GM15510 (cell line): ENCODE measurements around the gene CAPZA1.

Experiments
- POLR2A ChIP-seq: IDR thresholded peaks from 3 replicates; pipeline ENCODE4 v1.6.1; 2011; ENCODE audit warnings: borderline replicate concordance; ENCODE audit not compliant: insufficient read length; ENCODE audit errors: extremely low read depth

CAPZA1 gene

DNA sequence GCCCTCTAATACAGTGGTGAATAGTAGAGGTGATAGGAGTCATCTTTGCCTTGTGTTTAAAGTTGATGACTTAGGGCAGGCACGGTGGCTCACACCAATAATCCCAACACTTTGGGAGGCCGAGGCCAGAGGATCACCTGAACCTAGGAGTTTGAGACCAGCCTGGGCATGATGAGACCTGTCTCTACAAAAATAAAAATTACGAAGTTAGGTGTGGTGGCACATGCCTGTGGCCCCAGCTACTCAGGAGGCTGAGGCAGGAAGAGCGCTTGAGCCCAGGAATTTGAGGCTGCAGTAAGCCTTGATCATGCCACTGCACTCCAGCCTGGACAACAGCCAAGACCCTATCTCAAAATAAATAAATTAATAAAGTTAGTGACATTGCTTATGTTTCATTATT is 26.6 kb downstream of the CAPZA1 start:
- TF ChIP-seq POLR2A = no peak

DNA sequence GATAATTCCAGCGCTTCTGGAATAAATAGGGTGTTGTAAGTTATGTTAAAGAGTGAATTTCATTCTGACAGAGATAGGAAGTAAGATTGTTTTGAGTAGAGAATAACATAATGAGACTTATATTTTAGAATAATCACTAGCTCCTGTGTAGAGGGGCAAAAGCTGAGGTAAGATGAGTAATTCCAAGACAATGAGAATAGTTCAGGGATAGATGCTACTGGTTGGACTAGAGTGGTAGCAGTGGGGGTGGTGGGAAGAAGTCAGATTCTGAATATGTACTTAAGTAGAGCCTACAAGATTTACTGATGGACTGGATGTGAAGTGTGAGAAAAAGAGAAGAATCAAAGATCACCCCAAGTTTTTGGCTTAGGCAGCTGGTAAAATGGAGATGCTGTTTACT is 31.6 kb downstream of the CAPZA1 start:
- no peak for TF ChIP-seq POLR2A

DNA sequence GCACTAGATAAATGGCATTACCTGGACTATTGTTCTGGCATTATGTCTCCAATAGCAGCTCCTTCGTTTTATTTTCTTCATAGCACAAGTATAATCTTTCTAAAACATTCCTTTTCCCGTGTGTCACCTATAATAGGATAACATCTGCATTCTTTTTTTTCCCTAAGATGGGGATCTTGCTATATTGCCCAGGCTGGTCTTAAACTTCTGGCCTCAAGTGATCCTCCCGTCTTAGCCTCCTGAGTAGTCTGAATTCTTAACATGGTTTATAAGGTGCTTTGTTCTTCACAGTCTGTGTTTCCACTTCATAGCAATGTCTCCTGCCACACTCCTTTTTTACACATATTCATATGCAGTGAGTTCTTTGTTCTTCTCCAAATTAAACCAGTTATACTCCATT is 46.2 kb downstream of the CAPZA1 start:
- TF ChIP-seq POLR2A = no peak

DNA sequence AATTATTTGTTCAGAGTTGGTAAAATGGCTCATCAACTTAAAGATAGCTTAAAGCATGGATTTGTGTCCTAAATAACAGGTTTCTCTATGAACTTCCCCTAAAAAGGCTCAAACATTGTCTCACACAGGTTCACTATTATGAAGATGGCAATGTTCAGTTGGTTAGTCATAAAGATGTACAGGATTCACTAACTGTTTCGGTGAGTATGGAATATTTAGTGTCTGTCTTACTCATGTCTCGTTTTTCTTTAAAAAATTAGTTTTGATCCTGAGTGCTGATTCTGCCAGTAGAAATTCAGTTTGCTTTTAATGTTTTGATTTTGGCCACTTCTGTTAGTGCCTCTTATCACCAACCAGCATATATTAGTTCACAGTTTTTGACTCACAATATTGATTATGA is 47.3 kb downstream of the CAPZA1 start:
- no peak for TF ChIP-seq POLR2A

DNA sequence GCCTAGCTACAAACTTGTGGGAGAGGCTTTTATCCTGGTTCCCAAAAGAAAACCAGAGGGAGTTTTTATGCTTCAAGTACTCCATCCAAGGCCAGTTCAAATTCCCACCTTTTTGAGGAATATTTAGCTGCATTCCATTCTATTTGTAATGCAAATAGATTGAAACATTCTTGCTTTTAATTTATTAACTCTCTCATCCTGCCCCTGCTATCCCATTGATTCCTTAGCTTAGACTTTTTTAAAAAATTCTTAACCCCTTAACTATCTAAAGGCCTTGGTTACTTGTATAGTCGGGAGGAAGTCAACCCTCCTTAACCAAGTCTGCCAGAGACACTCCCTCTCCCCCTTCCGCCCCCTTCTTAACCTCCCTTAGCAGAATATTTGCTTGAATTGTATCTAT is 52.4 kb downstream of the CAPZA1 start:
- TF ChIP-seq POLR2A = no peak

DNA sequence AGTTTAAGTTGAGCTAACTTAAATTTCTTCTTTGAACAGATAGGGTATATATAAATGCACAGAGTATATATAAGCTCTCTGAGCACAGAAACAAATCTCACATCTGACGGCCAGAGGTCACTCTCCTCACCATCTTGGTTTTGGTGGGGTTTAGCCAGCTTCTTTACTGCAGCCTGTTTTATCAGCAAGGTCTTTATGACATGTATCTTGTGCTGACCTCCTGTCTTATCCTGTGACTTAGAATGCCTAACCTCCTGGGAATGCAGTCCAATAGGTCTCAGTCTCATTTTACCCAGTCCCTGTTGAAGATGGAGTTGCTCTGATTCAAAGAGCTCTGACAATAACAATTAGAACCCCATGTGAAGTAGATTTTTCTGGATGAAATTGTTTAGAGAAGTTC is 53.2 kb downstream of the CAPZA1 start:
- no peak for TF ChIP-seq POLR2A

DNA sequence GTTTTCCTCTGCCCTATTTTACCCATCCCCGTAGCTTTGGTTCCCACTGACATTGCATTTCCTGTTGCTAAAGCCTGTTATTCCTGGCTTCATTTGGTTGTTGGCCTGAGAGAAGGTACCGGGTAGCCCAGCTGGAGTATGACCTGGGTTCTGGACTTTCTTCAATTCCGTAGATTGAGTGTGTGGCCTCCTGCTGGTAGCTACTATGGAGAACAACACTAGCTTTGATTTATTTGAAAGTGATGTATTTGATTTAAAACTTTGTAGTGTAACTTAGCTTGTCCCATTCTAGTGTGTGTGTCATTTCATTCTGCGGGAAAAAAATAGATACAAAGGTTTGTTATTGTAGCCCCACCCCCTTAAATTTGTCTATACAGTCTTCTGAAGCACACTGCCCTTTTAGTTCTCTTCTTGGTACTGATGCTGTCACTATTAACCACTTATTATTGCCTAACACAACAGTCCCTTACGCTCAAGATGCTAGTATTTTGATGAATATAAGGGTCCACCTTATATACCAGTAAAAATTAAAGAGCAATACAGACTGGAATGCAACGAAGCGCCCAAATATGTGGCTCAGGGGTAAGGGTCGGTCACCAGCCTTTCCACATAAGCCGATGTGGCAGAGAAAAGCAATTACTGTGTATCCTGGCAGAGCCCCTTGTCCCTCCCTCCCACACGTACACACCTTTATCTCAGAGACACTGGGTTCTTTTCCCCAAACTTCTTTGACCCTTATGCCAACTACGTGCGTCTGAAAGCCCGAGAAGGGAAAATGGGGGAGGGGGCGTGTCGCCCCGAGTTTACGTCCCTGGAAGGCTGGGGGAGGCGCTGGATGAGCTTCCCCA is 54.2 kb downstream of the CAPZA1 start:
- TF ChIP-seq POLR2A = no peak

DNA sequence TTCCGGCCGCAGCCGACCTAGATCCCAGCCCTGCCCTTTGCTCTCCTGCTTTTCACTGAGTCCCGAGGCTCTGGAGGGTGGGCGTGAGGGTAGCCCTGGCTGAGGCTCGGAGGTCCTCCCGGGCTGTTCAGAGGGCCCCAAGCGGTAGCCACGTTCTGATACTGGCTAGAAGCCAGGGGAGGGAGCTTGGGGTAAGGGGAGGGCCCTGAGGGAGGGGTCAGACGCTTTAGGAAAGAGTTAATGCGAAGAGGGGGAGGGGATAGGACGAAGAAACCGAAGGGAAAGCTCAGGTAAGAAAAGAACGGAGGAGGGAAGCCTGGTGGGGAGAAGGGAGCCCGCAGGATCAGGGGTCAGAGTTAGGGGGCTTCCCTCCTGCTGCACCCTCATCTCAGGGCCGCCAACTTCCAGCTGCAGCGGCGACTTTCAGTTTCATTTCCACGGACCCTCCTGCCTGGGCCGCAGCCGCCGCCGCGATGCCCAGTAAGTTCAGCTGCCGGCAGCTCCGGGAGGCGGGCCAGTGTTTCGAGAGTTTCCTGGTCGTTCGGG is 54.9 kb downstream of the CAPZA1 start, which contains the start of gene MOV10:
MOV10 (plus strand) TSS at position 220 of the 546 bp plus-strand sequence; CDS start at position 474, 254 bp downstream.
- no peak for TF ChIP-seq POLR2A

DNA sequence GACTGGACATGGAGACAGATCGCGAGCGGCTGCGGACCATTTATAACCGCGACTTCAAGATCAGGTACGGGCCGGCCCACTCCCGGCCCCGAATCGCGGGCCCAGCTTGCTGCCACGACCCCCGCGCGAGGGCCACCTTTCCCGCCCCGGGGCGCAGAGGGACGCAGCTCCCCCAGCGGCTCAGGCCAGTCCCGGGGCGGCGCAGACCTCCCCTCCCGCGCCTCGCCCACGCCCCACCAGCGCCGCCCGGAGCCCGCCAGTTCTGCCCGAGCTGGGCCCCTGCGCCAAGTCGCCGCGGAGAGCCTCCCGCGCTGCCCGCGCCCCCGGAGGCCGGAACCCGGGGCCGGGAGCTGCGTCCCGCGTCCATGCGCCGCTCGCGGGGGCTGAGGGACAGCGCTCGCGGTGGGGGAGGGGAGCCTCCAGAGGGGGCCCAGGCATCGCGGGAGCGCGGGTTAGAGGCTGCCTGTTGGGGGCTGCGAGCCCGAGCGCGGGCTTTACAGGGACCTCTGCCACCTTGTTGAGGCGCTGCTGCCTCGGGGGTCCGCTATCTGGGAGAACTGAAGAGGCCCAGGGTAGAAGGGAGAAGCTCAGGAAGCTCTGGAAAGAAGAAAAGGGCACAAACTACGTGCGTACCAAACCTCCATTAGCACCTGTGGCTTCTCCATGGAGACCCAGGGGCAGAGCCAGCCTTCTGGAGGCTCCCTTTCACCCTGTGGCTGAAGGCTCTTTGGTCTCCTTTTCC is 55.5 kb downstream of the CAPZA1 start:
- peak; percentile 50 for TF ChIP-seq POLR2A

DNA sequence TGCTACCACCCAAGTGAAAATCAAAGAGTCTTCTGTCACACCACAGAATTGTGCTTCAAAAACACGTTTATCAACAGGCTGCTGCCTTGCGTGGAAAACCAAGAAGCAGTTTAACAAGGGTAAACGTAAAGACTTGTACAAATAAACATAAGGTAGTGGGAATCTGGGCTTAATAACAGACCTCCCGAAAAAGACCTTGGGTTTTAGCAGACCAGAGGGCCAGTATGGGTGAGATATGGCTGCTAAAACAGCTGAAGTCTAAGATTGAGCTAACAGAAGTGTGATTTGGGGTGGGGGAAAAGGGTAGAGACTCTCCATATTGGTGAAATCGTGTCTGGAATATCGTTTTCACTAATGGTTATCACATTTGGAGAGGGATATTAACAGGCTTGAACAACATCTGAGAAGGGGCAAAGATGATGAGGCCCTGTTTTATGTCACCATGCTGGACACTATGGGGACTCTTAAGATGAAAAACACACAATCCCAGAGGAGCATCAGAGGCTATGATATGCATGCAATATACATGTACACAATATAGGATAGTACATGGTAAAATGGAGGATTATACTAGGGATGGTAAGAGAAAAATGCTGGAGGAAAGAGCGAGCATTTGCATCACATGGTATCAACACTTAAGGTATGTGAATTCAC is 56.2 kb downstream of the CAPZA1 start:
- no peak for TF ChIP-seq POLR2A

DNA sequence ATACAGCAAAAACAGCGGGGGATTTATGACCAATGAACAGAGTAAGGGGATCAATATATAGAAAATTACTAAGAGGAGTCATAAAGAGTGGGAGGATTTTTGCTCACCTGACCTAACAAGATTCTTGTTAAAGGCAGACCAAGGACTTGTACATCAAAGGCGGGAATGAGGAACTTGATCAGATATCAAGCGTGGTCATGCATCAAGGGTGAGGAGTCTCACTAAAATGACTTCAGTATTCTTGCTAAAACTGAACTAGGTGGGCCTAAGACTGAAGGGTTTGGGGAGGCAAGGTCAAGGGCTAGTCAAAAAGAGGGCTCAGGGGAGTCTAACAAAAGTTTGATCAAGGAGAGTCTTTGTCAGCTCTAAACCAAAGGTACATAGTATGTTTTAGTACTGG is 56.9 kb downstream of the CAPZA1 start:
- TF ChIP-seq POLR2A = no peak

DNA sequence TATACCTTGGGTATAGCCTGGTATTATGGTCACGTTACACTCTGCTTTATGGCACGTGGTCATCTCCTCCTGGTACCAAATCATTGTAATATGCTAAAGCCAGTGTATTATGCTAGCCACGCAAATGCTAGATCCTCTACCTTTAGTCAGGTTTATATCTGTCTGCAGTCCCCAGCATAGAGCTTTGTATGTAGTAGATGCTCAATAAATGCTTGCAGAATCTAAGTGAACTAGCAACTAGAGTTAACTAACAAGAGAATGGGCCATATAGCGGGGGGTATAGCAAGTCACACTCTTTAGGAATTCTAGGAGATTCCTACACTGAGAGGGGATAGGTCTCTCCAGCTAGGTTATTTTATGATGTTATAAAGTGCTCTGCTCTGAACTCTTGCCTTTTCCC is 57.9 kb downstream of the CAPZA1 start:
- no peak for TF ChIP-seq POLR2A

DNA sequence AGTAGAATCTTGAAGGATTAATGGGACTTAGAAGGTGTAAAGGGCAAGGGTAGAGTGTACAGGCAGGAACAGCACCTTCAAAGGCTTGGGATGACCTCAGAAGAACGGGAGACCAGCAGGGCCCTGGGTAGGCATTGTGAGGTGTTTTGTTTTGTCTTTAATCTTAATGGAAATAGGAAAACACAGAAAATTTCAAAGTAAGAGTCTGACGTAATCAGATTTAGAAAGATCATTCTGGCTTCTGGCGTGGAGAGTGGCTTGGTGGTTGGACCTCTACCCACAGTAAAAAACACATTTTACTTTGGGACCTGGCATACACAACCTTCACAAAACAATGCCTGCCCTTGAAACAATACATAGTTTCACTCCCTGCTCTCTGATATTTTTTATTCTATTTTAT is 59.0 kb downstream of the CAPZA1 start:
- TF ChIP-seq POLR2A = no peak

DNA sequence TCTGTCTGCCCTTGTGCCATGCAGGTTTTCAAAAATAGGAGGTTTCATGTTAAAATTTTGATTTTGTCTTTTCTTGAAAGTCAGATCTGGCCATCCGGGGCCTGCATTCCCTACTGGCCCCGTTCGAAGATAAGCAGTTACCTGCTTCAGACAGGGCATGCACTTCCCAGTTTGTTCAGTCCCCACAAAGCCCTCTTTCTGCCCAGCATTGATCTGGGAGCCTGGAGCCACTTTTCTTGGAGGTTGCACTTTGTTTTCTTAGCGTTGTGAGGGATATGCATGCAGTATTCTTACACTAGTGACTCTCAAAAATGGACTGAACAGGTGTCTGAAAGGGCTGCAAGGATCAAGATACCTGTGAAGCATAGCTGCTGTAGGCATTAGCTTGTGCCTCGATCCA is 66.3 kb downstream of the CAPZA1 start:
- TF ChIP-seq POLR2A = no peak

DNA sequence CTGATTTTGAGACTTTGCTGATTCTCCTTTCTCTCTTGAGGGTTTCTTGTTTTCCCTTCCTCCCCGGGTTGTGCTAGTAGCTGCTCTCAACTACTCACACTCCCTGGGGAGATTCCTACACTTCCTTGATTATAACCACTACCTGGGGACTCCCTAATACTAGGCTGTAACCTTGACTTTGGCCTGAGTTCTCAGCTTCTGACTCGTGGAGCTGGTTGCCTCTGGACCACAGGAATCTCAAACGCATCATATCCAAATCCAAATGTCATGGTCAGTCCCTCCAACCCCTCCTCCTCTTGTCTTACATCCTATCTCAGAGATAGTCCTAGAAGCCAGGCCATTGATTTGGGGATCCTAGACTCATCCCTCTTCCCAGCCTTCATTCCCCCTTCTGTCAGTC is 66.8 kb downstream of the CAPZA1 start:
- TF ChIP-seq POLR2A = no peak
